ENCODE data around the gene FRMD4A. TPM values are rescaled to one million over a fixed set of nuclear protein-coding genes. Genes with fewer than 3 reads are reported as not detected.

FRMD4A gene
- total RNA-seq: 10 to 100 TPM; 27.5 to 40.4 (median 33.0) TPM

GRCh38 chr10:14330388-14331061 lies at the start of gene FRMD4A:
Gene FRMD4A (minus strand): TSS chr10:14330924.
- intact Hi-C loops (cut with DNase I; ENCODE audit: low total_unique reads): no loop called here
- no peak within 1 kb of the TSS for H3K4me3 ChIP-seq (ENCODE audit: low read depth, poor library complexity, severe bottlenecking)
- 40 to 54% methylated on average over 14 of the region's 14 CpGs for WGBS, 2 donors
- DNase-seq (ENCODE audit: low spot score in 2 of 2): no peak
- TF ChIP-seq POLR2A (IDR thresholded peaks at IDR 0.05) (no peak), CTCF (IDR thresholded peaks at IDR 0.05) (no peak)

- TF ChIP-seq CTCF (IDR thresholded peaks at IDR 0.05) (no peak), POLR2A (IDR thresholded peaks at IDR 0.05) (no peak)
- no peak for DNase-seq (ENCODE audit: low spot score in 2 of 2)
- H3K4me3 ChIP-seq (ENCODE audit: low read depth, poor library complexity, severe bottlenecking): no peak overlapping the region
Observed at GRCh38 chr10:14379556-14380280, 49.0 kb upstream of the FRMD4A start.

DNA sequence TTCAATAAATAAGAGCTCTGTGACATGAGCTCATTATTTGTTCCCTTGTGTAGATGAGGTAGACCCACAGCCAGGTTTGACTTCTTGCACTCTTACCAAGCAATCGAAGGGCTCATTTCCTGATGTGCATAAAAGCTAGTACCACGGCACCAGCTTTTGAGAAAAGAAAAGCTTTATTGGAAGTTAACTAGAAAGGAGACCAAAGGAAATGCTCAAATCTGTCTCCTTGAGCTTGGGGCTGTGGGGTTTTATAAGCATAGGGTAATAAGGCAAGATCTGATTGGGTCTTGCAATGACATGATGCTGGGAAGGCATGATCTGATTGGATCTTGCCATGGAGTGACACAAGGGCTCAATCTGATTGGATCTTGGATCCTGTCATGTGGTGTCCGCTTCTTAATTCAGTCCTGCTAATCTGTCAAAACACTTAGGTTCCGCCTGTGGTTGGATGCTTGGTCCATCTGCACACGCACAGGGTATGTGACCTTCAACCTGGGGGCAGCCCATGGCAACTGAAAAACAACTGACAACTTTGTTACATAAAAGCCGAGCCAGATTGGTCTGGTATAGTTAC lies 47.8 kb upstream of the FRMD4A start:
- H3K4me3 ChIP-seq (ENCODE audit: low read depth, poor library complexity, severe bottlenecking): no peak overlapping the region
- intact Hi-C loops (cut with DNase I; ENCODE audit: low total_unique reads): no loop called here
- TF ChIP-seq POLR2A (IDR thresholded peaks at IDR 0.05) (no peak), CTCF (IDR thresholded peaks at IDR 0.05) (no peak)
- DNase-seq (ENCODE audit: low spot score in 2 of 2): no peak
- 90 to 92% methylated on average over 6 of the region's 6 CpGs for WGBS, 2 donors

More at GRCh38 chr10:14379556-14380280, 49.0 kb upstream of the FRMD4A start:
- intact Hi-C loops (cut with DNase I; ENCODE audit: low total_unique reads): no loop called here
- WGBS, 2 donors: 82 to 83% methylated on average over 8 of the region's 8 CpGs

GRCh38 chr10:14377591-14378175 lies 47.0 kb upstream of the FRMD4A start:
- no peak for DNase-seq (ENCODE audit: low spot score in 2 of 2)
- 76 to 78% methylated on average over 4 of the region's 4 CpGs for WGBS, 2 donors
- intact Hi-C loops (cut with DNase I; ENCODE audit: low total_unique reads): no loop called here
- H3K4me3 ChIP-seq (ENCODE audit: low read depth, poor library complexity, severe bottlenecking): no peak overlapping the region
- TF ChIP-seq POLR2A (IDR thresholded peaks at IDR 0.05): no peak
- no peak for TF ChIP-seq CTCF (IDR thresholded peaks at IDR 0.05)

DNA sequence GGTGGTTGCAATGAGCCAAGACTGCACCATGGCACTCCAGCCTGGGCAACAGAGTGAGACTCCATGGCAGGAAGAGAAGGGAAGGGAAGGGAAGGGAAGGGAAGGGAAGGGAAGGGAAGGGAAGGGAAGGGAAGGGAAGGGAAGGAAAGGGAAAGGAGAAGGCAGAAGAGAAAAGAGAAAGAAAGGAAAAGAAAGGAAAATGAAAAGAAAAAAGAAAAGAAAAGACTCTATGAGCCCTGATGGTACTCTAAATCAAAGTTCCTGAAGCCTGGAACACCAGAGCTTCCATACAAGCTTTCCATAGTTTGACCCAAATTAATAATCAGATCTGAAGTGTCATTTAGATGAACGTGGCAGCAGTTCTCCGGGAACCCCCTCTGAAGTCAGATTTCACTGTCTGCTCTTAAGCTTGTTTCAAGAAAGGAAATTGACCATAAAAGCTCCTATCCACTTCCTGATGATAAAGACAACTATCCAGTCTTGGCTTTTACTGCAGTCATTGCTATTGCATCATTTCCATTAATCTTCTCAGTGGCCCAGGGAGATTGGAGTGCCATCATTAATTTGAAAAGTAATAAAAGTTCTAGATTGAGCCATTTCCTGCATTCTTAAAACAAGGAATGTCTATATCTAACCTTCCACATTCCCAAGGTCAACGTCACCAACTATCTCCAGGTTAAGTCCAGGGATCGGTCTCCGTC lies 44.2 kb upstream of the FRMD4A start:
- TF ChIP-seq CTCF (IDR thresholded peaks at IDR 0.05) (no peak), POLR2A (IDR thresholded peaks at IDR 0.05) (no peak)
- WGBS, 2 donors: 71 to 73% methylated on average over 5 of the region's 5 CpGs
- intact Hi-C loops (cut with DNase I; ENCODE audit: low total_unique reads): no loop called here
- no peak for DNase-seq (ENCODE audit: low spot score in 2 of 2)
- no peak overlapping the region for H3K4me3 ChIP-seq (ENCODE audit: low read depth, poor library complexity, severe bottlenecking)
